ENCODE measurements around the gene TXNL4B.

TXNL4B gene

DNA sequence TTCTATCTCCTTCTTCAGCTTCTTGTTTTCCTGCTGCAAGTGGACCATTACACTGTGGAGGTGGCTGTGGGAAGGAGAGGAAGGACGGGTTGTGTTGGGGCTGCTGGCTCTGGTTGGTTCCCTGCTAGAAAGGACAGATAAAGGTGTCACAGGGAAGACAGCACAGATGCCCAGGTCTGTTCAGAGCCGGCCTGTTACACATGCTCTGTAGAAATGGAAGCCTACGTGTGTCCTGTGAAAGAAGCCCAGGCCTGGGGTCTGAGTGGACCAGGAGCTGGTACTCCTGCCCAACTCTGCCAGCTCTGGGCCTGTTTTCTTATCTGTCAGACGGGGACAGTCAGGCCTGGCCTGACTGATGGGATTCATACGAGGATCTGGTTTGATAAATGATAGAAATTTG lies 26.6 kb upstream of the TXNL4B start:
- no peak for DNase-seq
- in situ Hi-C loops (cut with MboI; ENCODE audit: low pct_unique_long_range_greater_than_20kb, low sequenced_read_pairs): no loop called here

GRCh38 chr16:72113616-72113945 lies 20.2 kb upstream of the TXNL4B start:
- no peak for DNase-seq
- in situ Hi-C loops (cut with MboI; ENCODE audit: low pct_unique_long_range_greater_than_20kb, low sequenced_read_pairs): no loop called here

GRCh38 chr16:72112906-72113615 lies 19.6 kb upstream of the TXNL4B start:
- no peak for DNase-seq
- in situ Hi-C loops (cut with MboI; ENCODE audit: low pct_unique_long_range_greater_than_20kb, low sequenced_read_pairs): no loop called here

DNA sequence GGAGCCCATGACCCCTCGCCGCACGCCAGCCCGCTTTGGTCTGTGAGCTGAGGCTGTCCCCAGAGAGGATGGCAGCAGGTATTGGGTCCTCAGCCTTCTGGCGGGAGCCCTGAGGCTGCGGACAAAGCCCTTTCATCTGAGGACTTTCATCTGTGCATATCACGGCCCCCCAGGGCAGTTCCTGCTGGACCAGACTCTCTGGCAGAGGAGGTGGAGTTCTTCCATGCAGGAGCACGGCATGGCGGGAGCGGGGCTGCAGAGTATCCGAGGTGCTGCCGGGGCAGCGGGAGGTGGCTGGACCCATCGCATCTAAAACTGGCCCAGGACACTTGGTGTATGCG lies 19.0 kb upstream of the TXNL4B start:
- DNase-seq: no peak

DNA sequence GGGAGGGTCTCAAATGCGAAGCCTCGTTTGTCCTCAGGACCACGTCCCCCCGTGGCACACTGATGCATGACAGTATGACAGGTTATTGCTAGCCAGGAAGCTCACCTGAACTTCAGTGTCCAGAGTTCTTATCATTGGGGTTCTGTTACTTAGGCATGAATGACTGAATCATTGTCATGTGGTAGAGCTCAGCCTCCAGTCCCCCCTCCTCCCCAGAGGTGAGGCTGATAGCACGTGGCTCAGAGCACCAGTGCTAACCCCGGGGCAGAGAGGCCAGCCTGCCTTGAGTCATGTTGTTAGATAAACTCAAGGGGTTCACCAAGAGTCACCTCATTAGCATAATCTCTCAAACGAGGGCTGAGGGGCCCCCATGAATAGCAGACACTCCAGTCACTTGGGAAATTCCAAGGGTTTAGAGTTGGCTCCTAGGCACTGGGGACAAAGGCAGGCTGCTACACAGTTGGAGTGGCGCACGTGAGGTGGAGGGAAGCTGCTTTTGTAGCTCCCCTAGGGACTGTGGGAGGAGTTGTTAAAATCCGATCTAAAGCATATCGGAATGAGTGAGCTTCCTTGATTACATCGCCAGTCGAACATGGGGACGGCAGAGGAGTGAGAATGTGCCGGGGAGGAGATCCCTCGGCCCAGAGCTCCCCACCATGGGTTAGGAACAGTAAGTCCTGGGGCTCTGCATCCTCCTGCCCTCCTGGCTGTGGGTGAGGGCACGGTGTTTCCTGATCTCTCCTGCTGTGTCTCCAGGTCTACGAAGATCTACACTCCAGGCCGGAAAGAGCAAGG lies 18.4 kb upstream of the TXNL4B start:
- in situ Hi-C loops (cut with MboI; ENCODE audit: low pct_unique_long_range_greater_than_20kb, low sequenced_read_pairs): no loop called here
- no peak for DNase-seq

More for the DNA sequence above, 19.0 kb upstream of the TXNL4B start:
- in situ Hi-C loops (cut with MboI; ENCODE audit: low pct_unique_long_range_greater_than_20kb, low sequenced_read_pairs): no loop called here

DNA sequence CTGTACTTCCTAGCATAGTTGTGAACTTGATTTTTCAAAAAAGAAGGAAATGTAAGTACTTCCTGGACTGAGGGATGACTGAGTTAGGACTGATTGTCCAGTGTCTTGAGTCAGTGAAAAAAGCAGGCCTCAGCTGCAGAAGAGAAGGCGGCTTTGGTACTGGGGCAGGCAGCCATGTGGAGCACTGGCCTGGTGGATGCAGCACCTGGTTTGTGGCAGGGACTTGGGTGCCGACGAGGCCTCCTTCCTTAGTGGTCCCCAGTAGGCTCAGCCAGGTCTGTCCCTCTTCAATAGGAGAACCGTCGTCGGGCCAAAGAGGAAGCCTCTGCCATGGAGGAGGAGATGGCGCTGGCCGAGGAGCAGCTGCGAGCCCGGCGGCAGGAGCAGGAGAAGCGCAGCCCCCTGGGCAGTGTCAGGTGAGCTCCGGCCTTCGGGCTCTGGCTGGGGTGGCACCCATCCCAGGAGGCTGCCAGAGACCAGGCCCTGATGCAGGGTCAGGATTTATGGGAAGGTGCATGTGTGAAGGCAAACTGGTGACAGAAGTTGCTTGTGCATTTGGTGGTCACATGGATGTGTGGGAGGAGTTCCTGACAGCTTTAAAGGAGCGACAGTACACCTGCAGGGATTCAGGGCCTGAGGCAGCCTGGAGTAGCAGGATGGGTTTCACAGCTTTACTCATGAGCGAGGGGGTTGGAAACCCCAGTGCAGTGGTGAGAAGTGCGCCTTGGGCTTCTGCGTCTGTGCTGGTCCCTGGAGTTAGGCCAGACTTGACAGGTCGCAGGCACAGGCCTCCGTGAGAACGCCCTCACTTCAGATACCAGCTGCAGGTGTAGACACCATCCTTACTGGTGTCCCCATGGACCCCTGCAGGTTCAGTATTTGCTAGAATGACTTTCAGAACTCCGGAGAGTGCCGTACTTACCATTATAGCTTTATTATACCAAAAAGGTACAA lies 17.5 kb upstream of the TXNL4B start:
- in situ Hi-C loops (cut with MboI; ENCODE audit: low pct_unique_long_range_greater_than_20kb, low sequenced_read_pairs): no loop called here
- DNase-seq: no peak

- in situ Hi-C loops (cut with MboI; ENCODE audit: low pct_unique_long_range_greater_than_20kb, low sequenced_read_pairs): no loop called here
- no peak for DNase-seq
These were observed 16.6 kb upstream of the TXNL4B start for GRCh38 chr16:72109966-72110530.

- DNase-seq: no peak
These were observed 15.9 kb upstream of the TXNL4B start for GRCh38 chr16:72109300-72109699.

GRCh38 chr16:72108353-72109102 lies 15.1 kb upstream of the TXNL4B start:
- DNase-seq: no peak
- in situ Hi-C loops (cut with MboI; ENCODE audit: low pct_unique_long_range_greater_than_20kb, low sequenced_read_pairs): no loop called here

More at GRCh38 chr16:72109300-72109699, 15.9 kb upstream of the TXNL4B start:
- in situ Hi-C loops (cut with MboI; ENCODE audit: low pct_unique_long_range_greater_than_20kb, low sequenced_read_pairs): no loop called here

GRCh38 chr16:72107371-72107770 lies 14.0 kb upstream of the TXNL4B start:
- DNase-seq: no peak
- in situ Hi-C loops (cut with MboI; ENCODE audit: low pct_unique_long_range_greater_than_20kb, low sequenced_read_pairs): no loop called here

GRCh38 chr16:72105978-72106377 lies 12.6 kb upstream of the TXNL4B start:
- in situ Hi-C loops (cut with MboI; ENCODE audit: low pct_unique_long_range_greater_than_20kb, low sequenced_read_pairs): no loop called here
- no peak for DNase-seq

- DNase-seq: no peak
- in situ Hi-C loops (cut with MboI; ENCODE audit: low pct_unique_long_range_greater_than_20kb, low sequenced_read_pairs): no loop called here
These were observed 11.5 kb upstream of the TXNL4B start for GRCh38 chr16:72104905-72105304.

DNA sequence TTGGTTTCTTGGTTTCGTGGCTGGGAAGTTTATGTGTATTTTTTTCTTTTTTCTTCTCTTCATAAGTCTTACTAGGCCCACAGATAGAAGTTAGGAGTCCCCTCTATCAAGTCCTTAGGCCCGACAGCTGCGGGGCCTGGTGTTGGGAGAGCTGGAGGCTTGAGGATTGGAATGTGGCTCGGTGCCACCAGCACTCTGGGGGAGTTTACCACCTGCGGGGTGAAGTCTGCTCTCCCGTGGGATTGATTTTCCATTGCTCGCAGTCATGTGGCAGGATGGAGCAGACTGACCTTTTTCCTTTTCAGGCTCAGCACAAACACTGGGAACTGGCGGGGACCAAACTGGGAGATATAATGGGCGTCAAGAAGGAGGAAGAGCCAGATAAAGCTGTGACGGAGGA lies 7.8 kb upstream of the TXNL4B start:
- in situ Hi-C loops (cut with MboI; ENCODE audit: low pct_unique_long_range_greater_than_20kb, low sequenced_read_pairs): no loop called here
- no peak for DNase-seq

DNA sequence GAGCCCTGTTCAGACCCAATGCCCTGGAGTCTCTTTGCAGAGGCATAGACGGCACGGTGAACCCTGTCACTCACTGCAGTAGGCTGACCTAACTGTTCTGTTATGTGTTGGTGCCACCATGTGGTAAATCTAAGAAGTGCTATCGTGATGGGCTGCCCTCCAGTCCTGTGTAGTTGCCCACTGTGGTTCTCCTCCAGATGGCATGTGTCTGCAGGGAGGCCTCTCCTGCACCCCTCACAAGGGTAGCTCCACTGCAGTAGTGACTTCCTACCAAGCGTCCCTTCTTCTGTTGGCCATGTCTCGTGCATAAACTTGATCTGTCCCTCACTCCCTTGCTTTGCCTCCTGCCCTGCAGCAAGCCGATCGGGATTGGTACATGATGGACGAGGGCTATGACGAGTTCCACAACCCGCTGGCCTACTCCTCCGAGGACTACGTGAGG lies 6.0 kb upstream of the TXNL4B start:
- in situ Hi-C loops (cut with MboI; ENCODE audit: low pct_unique_long_range_greater_than_20kb, low sequenced_read_pairs): no loop called here
- DNase-seq: peak; percentile 67

GRCh38 chr16:72098936-72099335 lies 5.5 kb upstream of the TXNL4B start:
- DNase-seq: no peak
- in situ Hi-C loops (cut with MboI; ENCODE audit: low pct_unique_long_range_greater_than_20kb, low sequenced_read_pairs): no loop called here

- in situ Hi-C loops (cut with MboI; ENCODE audit: low pct_unique_long_range_greater_than_20kb, low sequenced_read_pairs): no loop called here
- no peak for DNase-seq
These were observed 818 bp upstream of the TXNL4B start for GRCh38 chr16:72094266-72094610.

DNA sequence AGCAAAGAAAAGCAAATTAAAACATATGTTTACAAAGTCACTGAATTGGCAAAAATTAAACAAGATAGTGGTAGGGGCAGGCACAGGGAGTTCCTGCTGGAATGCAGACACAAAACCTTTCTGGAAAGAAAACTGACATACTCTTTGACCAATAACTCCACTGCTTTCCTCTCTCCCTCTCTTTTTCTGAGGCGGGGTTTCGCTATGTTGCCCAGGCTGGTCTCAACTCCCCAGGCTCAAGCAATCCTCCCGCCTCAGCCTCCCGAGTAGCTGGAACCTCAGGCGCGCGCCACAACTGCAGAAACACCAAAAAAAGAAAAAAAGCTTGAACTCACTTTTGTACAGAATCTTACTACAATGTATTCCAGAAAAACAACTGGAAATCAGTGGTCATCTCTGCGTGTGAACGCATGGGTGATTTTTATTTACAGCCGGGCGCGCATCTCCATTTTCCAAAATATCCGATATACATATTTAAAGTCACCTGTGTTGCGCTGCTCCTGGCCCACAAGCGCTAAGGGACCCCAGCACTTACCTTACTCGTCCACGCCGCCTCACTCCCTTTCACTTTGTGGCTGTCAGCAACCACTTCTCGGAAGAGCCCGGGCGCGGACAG lies 480 bp downstream of the TXNL4B start:
- in situ Hi-C loops (cut with MboI; ENCODE audit: low pct_unique_long_range_greater_than_20kb, low sequenced_read_pairs): no loop called here
- DNase-seq: peak; percentile 51

DNA sequence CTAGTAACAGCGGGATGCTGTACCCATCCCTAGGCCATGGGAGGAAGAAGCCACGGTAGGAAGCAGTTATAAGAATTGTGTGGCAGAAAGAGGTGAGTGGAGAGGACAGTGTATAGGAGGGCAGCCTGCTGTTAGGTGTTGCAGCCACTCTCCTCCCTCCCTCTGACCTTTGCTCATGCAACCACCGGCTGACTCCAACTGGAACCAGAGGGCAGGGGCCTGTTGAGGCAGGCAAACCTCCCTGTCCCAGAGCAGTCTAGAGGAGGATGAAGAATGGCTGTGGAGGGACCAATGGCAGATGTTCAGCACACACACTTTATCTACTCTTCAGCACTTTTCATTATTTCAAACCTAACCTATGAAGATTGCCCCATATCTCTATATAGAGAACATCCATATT lies 2.2 kb downstream of the TXNL4B start:
- in situ Hi-C loops (cut with MboI; ENCODE audit: low pct_unique_long_range_greater_than_20kb, low sequenced_read_pairs): no loop called here
- DNase-seq: no peak

DNA sequence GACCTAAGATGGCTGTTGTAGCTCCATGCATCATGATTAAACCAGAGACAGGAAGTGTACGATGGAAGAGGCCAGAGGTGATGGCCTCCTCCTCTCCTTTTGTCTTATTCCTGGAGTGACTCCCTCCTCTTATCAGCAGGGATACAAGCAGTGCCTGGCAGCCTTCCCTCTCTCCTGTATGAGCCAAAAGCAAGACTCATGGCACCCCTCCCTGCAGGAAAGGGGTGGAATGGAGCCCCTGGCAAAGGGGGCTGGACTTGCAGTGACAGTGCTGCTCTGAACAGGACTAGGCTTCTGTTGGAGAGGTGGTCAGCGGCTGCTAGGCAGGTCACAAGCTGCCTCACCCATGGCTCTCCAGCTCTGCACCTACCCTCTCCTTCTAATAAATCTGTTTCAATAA lies 8.4 kb downstream of the TXNL4B start:
- DNase-seq: no peak
- in situ Hi-C loops (cut with MboI; ENCODE audit: low pct_unique_long_range_greater_than_20kb, low sequenced_read_pairs): no loop called here

All from KBM-7 (cell line).